Measurements from ENCODE around the gene OSBPL1A.

The OSBPL1A gene

GRCh38 chr18:24231773-24232735, 165.6 kb downstream of the OSBPL1A start:
- Histone ChIP-seq H3K4me3 (ENCODE audit: low read depth, low read length) (no peak overlapping the region), H3K27ac (no peak overlapping the region), H3K27me3 (ENCODE audit: insufficient read depth, low read depth, severe bottlenecking) (no peaks in the 10 kb centered on the region), H3K36me3 (no peaks in the 10 kb centered on the region), H3K9me3 (ENCODE audit: severe bottlenecking) (no peaks in the 10 kb centered on the region)
- no peak for DNase-seq
- no peak for TF ChIP-seq CTCF (IDR thresholded peaks at IDR 0.05; ENCODE audit: low read depth, low read length)

GRCh38 chr18:24230766-24231165, 166.9 kb downstream of the OSBPL1A start:
- no peaks in the 10 kb centered on the region for H3K36me3 ChIP-seq
- TF ChIP-seq CTCF (IDR thresholded peaks at IDR 0.05; ENCODE audit: low read depth, low read length): no peak
- DNase-seq: no peak

GRCh38 chr18:24228667-24229041, 169.0 kb downstream of the OSBPL1A start:
- Histone ChIP-seq H3K9me3 (ENCODE audit: severe bottlenecking) (no peaks in the 10 kb centered on the region), H3K36me3 (no peaks in the 10 kb centered on the region), H3K27me3 (ENCODE audit: insufficient read depth, low read depth, severe bottlenecking) (no peaks in the 10 kb centered on the region), H3K4me3 (ENCODE audit: low read depth, low read length) (no peak overlapping the region), H3K27ac (no peak overlapping the region)
- DNase-seq: no peak
- no peak for TF ChIP-seq CTCF (IDR thresholded peaks at IDR 0.05; ENCODE audit: low read depth, low read length)

More at GRCh38 chr18:24230766-24231165, 166.9 kb downstream of the OSBPL1A start:
- no peaks in the 10 kb centered on the region for H3K27me3 ChIP-seq (ENCODE audit: insufficient read depth, low read depth, severe bottlenecking)
- H3K9me3 ChIP-seq (ENCODE audit: severe bottlenecking): no peaks in the 10 kb centered on the region
- no peak overlapping the region for H3K4me3 ChIP-seq (ENCODE audit: low read depth, low read length)
- no peak overlapping the region for H3K27ac ChIP-seq

- Histone ChIP-seq H3K27me3 (ENCODE audit: insufficient read depth, low read depth, severe bottlenecking) (no peaks in the 10 kb centered on the region), H3K4me3 (ENCODE audit: low read depth, low read length) (no peak overlapping the region), H3K36me3 (no peaks in the 10 kb centered on the region), H3K9me3 (ENCODE audit: severe bottlenecking) (no peaks in the 10 kb centered on the region), H3K27ac (no peak overlapping the region)
- no peak for DNase-seq
- TF ChIP-seq CTCF (IDR thresholded peaks at IDR 0.05; ENCODE audit: low read depth, low read length): no peak
Measured at GRCh38 chr18:24227977-24228666, 169.5 kb downstream of the OSBPL1A start.

- H3K4me3 ChIP-seq (ENCODE audit: low read depth, low read length): no peak overlapping the region
- H3K27me3 ChIP-seq (ENCODE audit: insufficient read depth, low read depth, severe bottlenecking): no peaks in the 10 kb centered on the region
- no peaks in the 10 kb centered on the region for H3K9me3 ChIP-seq (ENCODE audit: severe bottlenecking)
- no peak for TF ChIP-seq CTCF (IDR thresholded peaks at IDR 0.05; ENCODE audit: low read depth, low read length)
- H3K36me3 ChIP-seq: no peaks in the 10 kb centered on the region
- no peak overlapping the region for H3K27ac ChIP-seq
- DNase-seq: no peak
Measured at GRCh38 chr18:24220318-24220688, 177.3 kb downstream of the OSBPL1A start.
